SH-SY5Y (cell line): ENCODE results near the gene RNF26.

Source experiments
- GATA2 ChIP-seq: IDR thresholded peaks from 2 replicates; pipeline ENCODE4 v1.6.1; 2011; ENCODE audit warnings: mild to moderate bottlenecking, low read depth, low read length
- GATA3 ChIP-seq: IDR thresholded peaks from 2 replicates; pipeline ENCODE4 v1.6.1; 2011; ENCODE audit warnings: low read depth, mild to moderate bottlenecking, low read length, moderate library complexity

- TF ChIP-seq GATA2, result no peak
- TF ChIP-seq GATA3, result no peak
Observed at GRCh38 chr11:119368121-119369034, 34.1 kb downstream of the RNF26 start.
